HG02852 (cell line): ENCODE results near the gene ATOX1.
A peak's percentile ranks its signal among the peaks of the same experiment; 100 is the strongest.
"Not testable (repeated sequence)": the region's sequence is repeated elsewhere in the genome, so short reads cannot be mapped to it uniquely, and the experiment has no call there.

Experiments used
- ATAC-seq: cut with Tn5 transposase; IDR thresholded peaks from one replicate; pipeline ENCODE4 v1.9.1; 2021; ENCODE audit warnings: mild to moderate bottlenecking, moderate library complexity; ENCODE audit not compliant: unreplicated experiment

The ATOX1 gene

DNA sequence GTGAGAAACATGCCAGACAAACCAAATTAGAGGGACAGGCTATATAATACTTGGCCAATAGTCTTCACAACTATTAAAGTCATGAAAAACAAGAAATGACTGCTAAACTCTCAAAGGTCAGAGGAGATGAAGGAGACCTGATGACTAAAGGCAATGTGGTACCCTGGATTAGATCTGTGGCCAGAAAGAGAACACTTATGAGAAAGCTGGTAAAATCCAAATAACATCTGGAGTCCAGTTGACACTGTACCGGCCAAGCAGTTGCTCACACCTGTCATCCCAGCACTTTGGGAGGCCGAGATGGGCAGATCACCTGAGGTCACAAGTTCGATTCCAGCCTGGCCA is 24.4 kb downstream of the ATOX1 start:
- ATAC-seq = no peak

DNA sequence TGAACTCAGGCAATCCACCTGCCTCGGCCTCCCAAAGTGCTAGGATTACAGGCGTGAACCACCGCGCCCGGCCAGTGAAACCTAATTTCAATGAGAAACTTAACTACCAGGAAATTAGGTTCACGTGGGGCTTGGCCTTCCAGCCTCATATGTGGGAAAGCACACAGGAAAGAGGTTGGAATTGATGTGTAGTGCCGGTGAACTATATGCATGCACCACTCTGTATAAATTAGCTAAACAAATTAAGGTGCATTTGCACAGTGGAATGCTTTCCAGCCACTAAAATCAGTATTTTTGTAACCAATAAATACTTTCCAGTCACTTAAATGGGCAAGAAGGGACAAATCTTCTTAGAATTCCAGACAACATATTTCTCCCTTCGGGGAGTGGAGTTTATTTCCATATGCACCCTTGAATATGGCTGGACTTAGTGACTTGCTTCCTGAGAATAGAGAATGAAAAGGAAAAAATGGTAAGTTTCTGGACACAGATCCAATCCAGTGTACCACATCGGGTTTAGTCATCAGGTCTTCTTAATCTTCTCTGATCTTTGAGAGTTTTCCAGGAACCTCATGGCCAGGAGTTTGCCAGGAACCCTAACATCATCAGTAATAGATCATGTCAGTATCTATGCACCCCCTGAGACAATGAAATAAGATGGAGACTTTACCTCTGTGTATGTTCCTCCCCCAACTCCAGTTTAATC is 24.9 kb downstream of the ATOX1 start:
- no peak for ATAC-seq

GRCh38 chr5:151730381-151730780 is 28.1 kb downstream of the ATOX1 start:
- no peak for ATAC-seq

DNA sequence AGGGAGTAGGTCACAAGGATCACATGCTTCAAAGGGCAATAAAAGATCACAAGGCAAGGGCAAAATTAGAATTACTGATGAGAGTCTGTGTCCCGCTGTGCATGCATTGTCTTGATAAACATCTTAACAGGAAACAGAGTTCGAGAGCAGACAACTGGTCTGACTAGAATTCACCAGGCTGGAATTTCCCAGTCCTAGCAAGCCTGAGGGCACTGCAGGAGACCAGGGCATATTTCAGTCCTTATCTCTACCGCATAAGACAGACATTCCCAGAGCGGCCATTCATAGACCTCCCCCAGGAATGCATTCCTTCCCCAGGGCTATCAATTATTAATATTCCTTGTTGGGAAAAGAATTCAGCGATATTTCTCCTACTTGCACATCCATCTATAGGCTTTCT is 28.8 kb downstream of the ATOX1 start:
- ATAC-seq = not testable (repeated sequence)

GRCh38 chr5:151724360-151724759 is 34.1 kb downstream of the ATOX1 start:
- no peak for ATAC-seq

- no peak for ATAC-seq
Measured at GRCh38 chr5:151722546-151722945, 35.9 kb downstream of the ATOX1 start.

DNA sequence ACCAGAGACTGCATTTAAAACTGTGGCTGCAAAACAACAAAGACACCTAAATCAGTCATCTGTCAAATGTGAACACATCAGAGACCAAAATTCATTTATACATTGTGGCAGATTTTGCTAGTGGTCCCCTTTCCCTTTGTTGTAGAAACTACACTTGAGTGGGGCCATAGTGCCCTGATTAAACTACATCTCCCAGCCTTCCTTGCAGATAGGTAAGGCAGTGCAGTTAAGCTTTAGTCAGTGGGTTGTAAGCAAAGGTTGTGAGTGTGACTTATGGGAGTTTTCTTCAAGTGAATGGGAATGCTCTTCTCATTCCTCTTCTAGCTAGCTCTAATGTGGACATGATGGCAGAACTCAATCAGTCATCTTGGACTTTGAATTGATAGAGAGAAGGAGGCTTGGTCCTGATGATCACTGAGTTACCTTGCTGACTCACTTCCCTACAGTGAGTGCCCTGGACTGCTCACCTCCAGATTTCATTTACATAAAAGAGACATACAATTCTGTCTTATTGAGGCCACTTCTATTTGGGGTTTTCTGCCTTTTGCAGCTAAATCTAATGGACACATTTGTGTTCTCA is 36.5 kb downstream of the ATOX1 start:
- ATAC-seq = no peak

DNA sequence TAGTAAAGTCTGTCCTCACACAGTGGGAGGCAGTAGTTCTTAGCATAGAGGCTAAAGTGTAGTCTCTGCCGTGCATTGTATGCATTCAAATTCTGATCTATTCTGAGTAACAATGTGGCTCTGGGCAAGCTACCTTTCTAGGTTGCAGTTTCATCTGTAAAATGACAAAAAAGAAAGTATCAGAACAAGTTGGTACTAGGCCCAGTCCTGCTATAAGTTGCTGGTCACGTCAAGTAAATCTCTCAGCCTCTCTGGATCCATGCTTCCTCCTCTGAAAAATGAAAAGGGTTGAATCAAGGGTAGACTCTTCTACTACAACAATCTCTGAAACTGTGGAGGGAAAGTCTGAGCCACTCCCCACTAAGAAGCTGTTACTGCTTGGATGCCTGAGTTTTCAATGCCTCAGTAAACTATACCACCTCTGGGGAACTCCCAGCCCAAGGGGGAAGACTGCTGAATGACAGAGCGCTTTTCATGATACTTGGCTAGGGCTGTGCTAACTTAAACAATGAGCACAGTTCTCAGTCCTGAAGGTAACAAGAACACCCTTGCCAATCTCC is 37.3 kb downstream of the ATOX1 start:
- peak; percentile 83 for ATAC-seq

DNA sequence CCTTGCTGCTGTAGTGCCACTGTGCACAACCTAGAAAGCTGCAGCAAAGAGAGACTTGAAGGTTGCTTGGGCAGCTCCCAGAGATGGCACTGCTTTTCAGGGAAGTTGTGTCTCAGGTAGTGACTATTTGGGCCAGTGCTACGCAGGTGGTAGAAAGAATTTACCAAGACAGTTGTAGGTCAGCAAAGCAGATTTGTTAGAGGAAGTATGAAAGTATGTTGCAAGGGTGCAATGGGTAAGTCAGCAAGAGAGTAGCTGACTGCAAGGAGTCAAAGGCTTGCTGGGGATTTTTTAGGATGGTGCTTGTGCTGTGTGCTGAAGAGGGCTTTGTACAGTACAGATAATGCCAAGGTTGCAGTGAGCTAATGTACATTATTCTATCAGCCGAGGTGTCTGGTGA is 38.2 kb downstream of the ATOX1 start:
- no peak for ATAC-seq

DNA sequence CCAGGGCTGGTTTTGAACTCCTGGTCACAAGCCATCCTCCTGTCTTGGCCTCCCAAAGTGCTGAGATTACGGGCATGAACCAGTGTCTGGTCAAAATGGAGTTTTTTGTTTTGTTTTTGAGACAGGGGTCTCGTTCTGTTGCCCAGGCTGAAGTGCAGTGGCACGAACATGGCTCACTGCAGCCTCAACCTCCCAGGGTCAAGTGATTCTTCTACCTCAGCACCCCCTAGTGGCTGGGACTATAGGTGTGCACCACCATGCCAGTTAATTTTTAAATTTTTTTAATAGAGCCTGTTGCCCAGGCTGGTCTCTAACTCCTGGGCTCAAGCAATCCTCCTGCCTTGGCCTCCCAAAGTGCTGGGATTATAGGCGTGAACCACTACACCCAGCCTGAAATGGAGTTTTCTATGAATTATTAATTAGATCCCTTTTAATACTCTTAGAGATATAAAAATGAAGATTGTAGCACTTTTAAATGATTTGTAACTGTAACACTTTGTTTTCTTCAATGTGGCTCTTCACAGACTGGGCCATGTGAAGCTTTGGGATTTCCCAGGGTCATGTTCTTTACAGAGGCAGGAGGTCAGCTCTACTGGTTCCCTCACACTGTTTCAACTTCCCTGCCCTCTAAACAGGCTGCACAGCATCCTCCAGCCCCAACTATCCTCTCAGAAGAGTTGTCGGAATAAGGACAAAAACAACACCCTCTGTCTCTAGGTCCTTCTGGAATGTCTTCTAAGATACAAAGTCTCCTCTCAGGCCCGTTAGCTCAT is 39.0 kb downstream of the ATOX1 start:
- ATAC-seq = no peak

GRCh38 chr5:151718646-151719045 is 39.8 kb downstream of the ATOX1 start:
- no peak for ATAC-seq

- ATAC-seq = no peak
Measured at GRCh38 chr5:151718153-151718552, 40.3 kb downstream of the ATOX1 start.

- ATAC-seq = no peak
Measured at GRCh38 chr5:151717416-151717815, 41.0 kb downstream of the ATOX1 start.

GRCh38 chr5:151709109-151709735 is 49.2 kb downstream of the ATOX1 start:
- ATAC-seq = no peak

- ATAC-seq = no peak
Measured at GRCh38 chr5:151708126-151708525, 50.3 kb downstream of the ATOX1 start.

DNA sequence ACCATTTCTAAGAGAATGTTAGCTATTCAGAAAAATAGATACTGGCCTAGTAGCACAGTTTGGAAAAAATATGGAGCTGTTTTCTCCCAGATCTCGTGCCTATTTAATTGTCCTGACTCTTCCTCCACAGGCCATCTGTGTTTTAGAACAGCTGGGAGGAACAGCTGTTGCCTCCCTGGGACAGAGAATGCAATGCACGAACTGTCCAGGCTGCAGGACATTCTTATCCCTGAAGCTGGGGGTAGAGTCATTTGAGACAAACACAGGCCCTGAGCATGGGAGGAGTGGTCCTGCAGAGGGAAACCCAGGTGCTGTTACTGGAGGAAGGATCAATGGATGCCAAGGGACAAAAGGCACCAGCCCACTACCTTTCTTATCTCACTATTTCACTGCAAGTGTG is 50.9 kb downstream of the ATOX1 start:
- ATAC-seq = no peak

DNA sequence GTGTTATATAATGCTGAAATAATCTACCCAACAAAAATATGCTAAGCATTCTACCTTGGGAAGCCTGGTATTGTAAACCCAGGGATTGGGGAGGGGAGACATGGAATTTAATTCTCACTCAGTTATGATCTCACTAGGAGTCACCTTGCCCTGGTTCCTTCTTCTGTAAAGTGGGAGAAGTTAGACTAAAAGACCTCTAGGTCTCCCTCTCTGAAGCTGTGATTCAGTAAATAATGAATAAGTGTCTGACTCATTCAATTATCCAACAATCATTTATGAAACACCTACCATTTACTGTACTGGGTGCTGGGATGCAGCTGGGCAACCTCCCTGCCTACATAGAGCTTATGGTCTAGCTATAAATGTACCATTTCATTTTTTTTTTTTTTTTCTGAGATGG is 51.5 kb downstream of the ATOX1 start:
- ATAC-seq = no peak

DNA sequence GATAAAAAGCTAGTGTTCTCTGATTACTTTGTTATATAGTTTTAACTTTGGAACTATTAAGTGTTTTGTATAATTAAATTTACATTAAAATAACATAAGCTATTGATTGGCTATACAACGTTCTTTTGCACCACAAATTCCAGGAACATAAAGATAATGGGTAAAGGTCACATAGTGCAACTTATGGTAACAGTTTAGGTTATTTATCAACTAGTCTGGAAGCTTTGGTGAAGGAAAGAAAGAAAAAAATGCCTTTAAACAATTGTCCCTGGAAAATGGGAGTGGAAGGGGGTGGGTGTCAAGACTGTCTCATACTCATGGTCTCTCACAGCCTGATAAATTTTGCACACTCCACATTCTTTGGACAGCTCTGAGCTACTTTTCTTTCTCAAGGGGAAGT is 54.7 kb downstream of the ATOX1 start:
- no peak for ATAC-seq

DNA sequence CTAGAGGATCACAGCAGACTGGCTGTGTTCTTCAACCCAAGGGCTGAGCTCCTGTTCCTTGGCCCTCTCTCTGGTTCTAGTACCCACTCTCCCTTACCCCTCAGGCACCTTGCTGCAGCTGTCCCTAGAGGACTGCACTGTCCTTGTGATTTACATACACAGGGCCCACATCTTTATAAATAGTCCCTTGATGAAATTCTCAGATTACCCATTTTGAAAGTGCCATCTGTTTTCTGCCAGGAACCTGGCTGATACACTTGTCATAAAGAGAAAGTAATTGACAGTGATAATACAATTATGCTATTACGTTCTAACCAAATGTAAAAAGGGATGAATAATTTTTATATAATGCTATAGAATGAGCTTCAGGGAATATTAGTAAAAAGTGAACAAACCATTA is 55.2 kb downstream of the ATOX1 start:
- ATAC-seq = peak; percentile 78

- peak; percentile 52 for ATAC-seq
Measured at GRCh38 chr5:151700820-151701219, 57.6 kb downstream of the ATOX1 start.

DNA sequence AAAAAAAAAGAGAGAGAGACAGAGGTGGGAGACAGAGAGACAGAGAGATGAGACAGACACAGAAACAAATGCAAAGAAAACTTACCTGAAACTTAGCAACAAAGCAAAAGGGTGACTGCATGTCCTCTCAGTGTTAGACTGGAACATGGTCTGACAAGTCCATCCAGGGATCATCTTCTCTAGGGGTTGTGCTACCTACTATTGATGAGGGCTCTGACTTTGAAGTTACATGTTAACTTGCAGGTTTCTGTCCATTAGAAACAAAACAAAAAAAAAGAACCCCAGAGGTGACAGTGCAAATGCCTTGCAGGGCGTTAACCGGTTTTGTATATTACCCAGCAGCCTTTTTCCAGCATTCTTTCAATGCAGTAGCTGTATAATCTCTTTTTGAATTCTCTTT is 58.1 kb downstream of the ATOX1 start:
- no peak for ATAC-seq
